HCT116 (cell line): ENCODE results near the gene ISM1. TPM values are rescaled to one million over a fixed set of nuclear protein-coding genes. Genes with fewer than 3 reads are reported as not detected.

Experiments
- ATAC-seq: fragments of 200-7000 bp; cut with Tn5 transposase; 2 replicates; pipeline ENCODE4 v1.9.1; 2020; ENCODE audit warnings: mild to moderate bottlenecking, moderate library complexity
- BruUV-seq: library from RNA; stranded (reverse); fragments of 400-500 nt; replicated peaks from 2 replicates; lab custom pipeline; 2021; lab: Mats Ljungman, UMichigan
- CTCF ChIA-PET: fragments of 300-600 bp; sonication (Branson Sonifier 250); formaldehyde crosslinking; loops from one replicate; lab custom pipeline; 2021; ENCODE audit warnings: antibody characterized with exemption; lab: Charles Lee
- POLR2A ChIA-PET: fragments of 300-600, 350-600 bp; sonication (Branson Sonifier 250); formaldehyde crosslinking; loops from one replicate; lab custom pipeline; 2021; ENCODE audit warnings: antibody characterized with exemption; lab: Charles Lee
- RAD21 ChIA-PET, 2 experiments: fragments of 300-600 bp; sonication (Branson Sonifier 250); formaldehyde crosslinking; loops; one replicate each; lab custom pipeline; 2023; ENCODE audit warnings: low total read pairs in 2 of 2; ENCODE audit not compliant: uncharacterized antibody in 2 of 2, unreplicated experiment in 2 of 2, low non-redundant PET in 1 of 2; lab: Charles Lee
- DNase-seq: peaks from one replicate; pipeline ENCODE4 v3.0.0-alpha.2; 2010; ENCODE audit warnings: low read depth, low spot score
- H2AFZ ChIP-seq: fragments of 200-600 bp; shearing (Covaris generic), sonication (generic); 2 replicates; pipeline ENCODE4 v1.6.1; 2017; ENCODE audit warnings: low read depth, mixed run types, mixed read lengths, antibody characterized with exemption, low read length; ENCODE audit not compliant: poor library complexity, severe bottlenecking
- H3K27ac ChIP-seq: 2 replicates; pipeline ENCODE4 v1.5.1; 2012; ENCODE audit warnings: low read depth, low read length
- H3K27me3 ChIP-seq: fragments of 200-600 bp; sonication (generic); 2 replicates; pipeline ENCODE4 v1.6.1; 2016; ENCODE audit warnings: mixed run types, low read length, mixed read lengths; ENCODE audit not compliant: insufficient read depth
- H3K36me3 ChIP-seq, 2 experiments: fragments of 200-500 bp in 1 of 2; fragments of 200-600 bp in 1 of 2; sonication (Bioruptor generic) in 1 of 2; sonication (generic) in 1 of 2; 2 replicates each; pipeline versions ENCODE4 v1.5.1 to v1.6.1; 2014 to 2016; ENCODE audit warnings: low read length in 2 of 2, inconsistent platforms in 1 of 2, mixed read lengths in 1 of 2, mixed run types in 1 of 2; ENCODE audit not compliant: insufficient read depth in 2 of 2, control insufficient read depth in 1 of 2
- H3K4me1 ChIP-seq, 2 experiments: fragments of 200-600 bp in 1 of 2; sonication (generic) in 1 of 2; 2 replicates each; pipeline versions ENCODE4 v1.5.1 to v1.6.1; 2012 to 2017; ENCODE audit warnings: low read length in 2 of 2, inconsistent platforms in 1 of 2, mild to moderate bottlenecking in 1 of 2, mixed read lengths in 1 of 2, mixed run types in 1 of 2, moderate library complexity in 1 of 2; ENCODE audit not compliant: insufficient read depth in 2 of 2, control insufficient read depth in 1 of 2
- H3K4me2 ChIP-seq: fragments of 200-600 bp; sonication (generic); 2 replicates; pipeline ENCODE4 v1.6.1; 2017; ENCODE audit warnings: mixed run types, low read length, mixed read lengths
- H3K4me3 ChIP-seq, 2 experiments: fragments of 200-600 bp in 1 of 2; sonication (generic) in 1 of 2; replicated peaks in 1 of 2; 2 replicates each; pipeline ENCODE4 v1.5.1; 2011 to 2016; ENCODE audit warnings: low read length in 2 of 2, control low read depth in 1 of 2, low read depth in 1 of 2, mild to moderate bottlenecking in 1 of 2, mixed read lengths in 1 of 2, mixed run types in 1 of 2
- H3K79me2 ChIP-seq: fragments of 200-600 bp; sonication (generic); 2 replicates; pipeline ENCODE4 v1.6.1; 2017; ENCODE audit warnings: mild to moderate bottlenecking, mixed run types, low read length, moderate library complexity, mixed read lengths; ENCODE audit not compliant: insufficient read depth
- H3K9ac ChIP-seq: fragments of 200-600 bp; sonication (generic); 2 replicates; pipeline ENCODE4 v1.6.1; 2016; ENCODE audit warnings: low read length, mixed read lengths
- H3K9me2 ChIP-seq: fragments of 200-600 bp; sonication (generic), shearing (Covaris generic); 2 replicates; pipeline ENCODE4 v1.6.1; 2017; ENCODE audit warnings: mixed run types, mild to moderate bottlenecking, moderate library complexity; ENCODE audit not compliant: insufficient read depth
- H3K9me3 ChIP-seq, 2 experiments: fragments of 200-500 bp in 1 of 2; fragments of 200-600 bp in 1 of 2; sonication (Bioruptor generic) in 1 of 2; sonication (generic) in 1 of 2; 2 replicates each; pipeline ENCODE4 v1.6.1; 2014 to 2017; ENCODE audit warnings: low read length in 2 of 2, mixed read lengths in 2 of 2, inconsistent platforms in 1 of 2, low read depth in 1 of 2, mild to moderate bottlenecking in 1 of 2, mixed run types in 1 of 2, moderate library complexity in 1 of 2; ENCODE audit not compliant: control insufficient read depth in 1 of 2, insufficient read depth in 1 of 2
- H4K20me1 ChIP-seq: fragments of 200-600 bp; sonication (generic), shearing (Covaris generic); 2 replicates; pipeline ENCODE4 v1.6.1; 2017; ENCODE audit warnings: mixed run types, mild to moderate bottlenecking, moderate library complexity; ENCODE audit not compliant: insufficient read depth
- CEBPB ChIP-seq: IDR thresholded peaks from 2 replicates; pipeline ENCODE4 v1.6.1; 2012; ENCODE audit warnings: low read depth
- EGR1 ChIP-seq: IDR thresholded peaks from 2 replicates; pipeline ENCODE4 v1.6.1; 2012; ENCODE audit warnings: low read depth
- ELF1 ChIP-seq: IDR thresholded peaks from 2 replicates; pipeline ENCODE4 v1.6.1; 2012; ENCODE audit warnings: low read depth, borderline replicate concordance
- EZH2phosphoT487 ChIP-seq: fragments of 200-600 bp; IDR thresholded peaks from 2 replicates; pipeline ENCODE4 v1.6.1; 2018; ENCODE audit warnings: antibody characterized with exemption, borderline replicate concordance
- FOSL1 ChIP-seq: IDR thresholded peaks from 2 replicates; pipeline ENCODE4 v1.6.1; 2012; ENCODE audit warnings: low read depth
- JUND ChIP-seq: IDR thresholded peaks from 2 replicates; pipeline ENCODE4 v1.6.1; 2012
- POLR2AphosphoS5 ChIP-seq: IDR thresholded peaks from 2 replicates; pipeline ENCODE4 v1.6.1; 2011; ENCODE audit warnings: mild to moderate bottlenecking, low read depth, low read length, moderate library complexity
- REST ChIP-seq: IDR thresholded peaks from 2 replicates; pipeline ENCODE4 v1.6.1; 2012; ENCODE audit warnings: low read depth
- SIN3A ChIP-seq: IDR thresholded peaks from 2 replicates; pipeline ENCODE4 v1.6.1; 2012; ENCODE audit warnings: low read depth
- SRF ChIP-seq: IDR thresholded peaks from 2 replicates; pipeline ENCODE4 v1.6.1; 2012; ENCODE audit warnings: low read depth
- TCF7L2 ChIP-seq: IDR thresholded peaks from 2 replicates; pipeline ENCODE4 v1.7.0; 2011; ENCODE audit warnings: borderline replicate concordance, inconsistent platforms; ENCODE audit not compliant: insufficient read depth, insufficient read length; ENCODE audit errors: extremely low read depth
- YY1 ChIP-seq: IDR thresholded peaks from 2 replicates; pipeline ENCODE4 v1.6.1; 2011; ENCODE audit warnings: low read length, low read depth, moderate library complexity, mild to moderate bottlenecking; ENCODE audit not compliant: insufficient replicate concordance; ENCODE audit errors: extremely low read depth
- ZNF274 ChIP-seq: fragments of 200-500 bp; sonication (Bioruptor generic); IDR thresholded peaks from 2 replicates; pipeline ENCODE4 v1.6.1; 2014; ENCODE audit warnings: mild to moderate bottlenecking, low read depth, low read length, inconsistent platforms
- intact Hi-C: fragments of 100-400 bp; cut with micrococcal nuclease; formaldehyde crosslinking; loops from 2 replicates; pipeline ENCODE4 v1.10.0; 2022
- total RNA-seq: library from RNA; stranded (reverse); gene quantifications from one replicate; pipeline ENCODE4 v1.2.1, GENCODE V29; 2021; ENCODE audit not compliant: unreplicated experiment
- TF ChIP-seq, protein P1 (sequence below): IDR thresholded peaks from 2 replicates; pipeline ENCODE4 v1.6.1; 2012

The ISM1 gene
- total RNA-seq, 1 experiment from 2014 or later: 0.37 TPM

DNA sequence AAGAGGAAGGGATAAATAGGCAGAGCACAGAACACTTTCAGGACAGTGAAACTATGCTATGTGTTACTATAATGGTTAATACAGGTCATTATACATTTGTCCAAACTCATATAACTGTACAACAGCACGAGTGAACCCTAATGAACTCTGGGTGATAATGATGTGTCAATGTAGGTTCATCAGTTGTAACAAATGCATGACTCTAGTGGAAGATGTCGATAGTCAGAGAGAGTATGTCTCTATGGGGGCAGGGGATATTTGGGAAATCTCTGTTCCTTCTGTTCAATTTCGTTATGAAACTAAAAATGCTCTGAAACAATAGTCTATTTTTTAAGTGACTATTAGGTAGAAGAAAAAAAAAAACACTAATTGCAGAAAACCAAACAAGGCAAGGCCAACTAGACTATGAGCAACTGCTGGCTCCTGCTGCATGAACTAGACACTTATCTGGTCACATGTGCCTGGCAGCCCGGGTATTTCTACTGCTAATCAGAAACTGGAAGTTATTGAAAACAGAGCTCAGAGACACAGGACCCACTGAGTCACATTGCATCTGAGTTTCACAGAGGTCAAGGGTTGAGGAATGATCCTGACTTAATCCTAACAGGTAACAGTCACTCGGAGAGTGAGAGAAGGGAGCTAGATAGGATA is 97.9 kb downstream of the ISM1 start (continued):
- TF ChIP-seq REST (no peak), TCF7L2 (no peak), YY1 (no peak), FOSL1 (no peak), ELF1 (no peak), EZH2phosphoT487 (no peak), CEBPB (no peak), JUND (no peak), POLR2AphosphoS5 (no peak), SIN3A (no peak)
- TF ChIP-seq, protein P1, sequence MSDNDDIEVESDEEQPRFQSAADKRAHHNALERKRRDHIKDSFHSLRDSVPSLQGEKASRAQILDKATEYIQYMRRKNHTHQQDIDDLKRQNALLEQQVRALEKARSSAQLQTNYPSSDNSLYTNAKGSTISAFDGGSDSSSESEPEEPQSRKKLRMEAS: no peak

- ChIA-PET POLR2A (no interaction called here), RAD21 (no interaction called here), CTCF (no interaction called here)
- H3K9ac ChIP-seq: no peak overlapping the region
- no peaks in the 10 kb centered on the region for H3K9me3 ChIP-seq
- H3K27me3 ChIP-seq: no peaks in the 10 kb centered on the region
- no peak overlapping the region for H3K27ac ChIP-seq
- no TSS peak for BruUV-seq
- DNase-seq: no peak
- no peak overlapping the region for H2AFZ ChIP-seq
- H3K36me3 ChIP-seq: no peaks in the 10 kb centered on the region
- no peaks in the 10 kb centered on the region for H4K20me1 ChIP-seq
- no peaks in the 10 kb centered on the region for H3K79me2 ChIP-seq
- H3K4me3 ChIP-seq: no peak overlapping the region
- no peak overlapping the region for H3K4me2 ChIP-seq
- intact Hi-C loops: no loop called here
- ATAC-seq: no peak
- peaks cover 7% of the 10 kb centered on the region; the same call in 1 of the 2 replicates for H3K9me2 ChIP-seq
- TF ChIP-seq FOSL1 (no peak), ELF1 (no peak), ZNF274 (no peak), EGR1 (no peak), SRF (no peak)
- TF ChIP-seq, all 23 proteins: peak for 0
- no peaks in the 10 kb centered on the region for H3K4me1 ChIP-seq
Measured at GRCh38 chr20:13320702-13321101, 99.6 kb downstream of the ISM1 start.
